GM12872 (cell line): ENCODE measurements around the gene SDSL.

Source experiments
- TF ChIP-seq, protein P1 (sequence below): IDR thresholded peaks from 3 replicates; pipeline ENCODE4 v1.5.1; 2011; ENCODE audit warnings: low read depth, mild to moderate bottlenecking, low read length, moderate library complexity; ENCODE audit not compliant: insufficient read depth

Gene SDSL

GRCh38 chr12:113437729-113438100 is 15.5 kb downstream of the SDSL start:
- TF ChIP-seq, protein P1, sequence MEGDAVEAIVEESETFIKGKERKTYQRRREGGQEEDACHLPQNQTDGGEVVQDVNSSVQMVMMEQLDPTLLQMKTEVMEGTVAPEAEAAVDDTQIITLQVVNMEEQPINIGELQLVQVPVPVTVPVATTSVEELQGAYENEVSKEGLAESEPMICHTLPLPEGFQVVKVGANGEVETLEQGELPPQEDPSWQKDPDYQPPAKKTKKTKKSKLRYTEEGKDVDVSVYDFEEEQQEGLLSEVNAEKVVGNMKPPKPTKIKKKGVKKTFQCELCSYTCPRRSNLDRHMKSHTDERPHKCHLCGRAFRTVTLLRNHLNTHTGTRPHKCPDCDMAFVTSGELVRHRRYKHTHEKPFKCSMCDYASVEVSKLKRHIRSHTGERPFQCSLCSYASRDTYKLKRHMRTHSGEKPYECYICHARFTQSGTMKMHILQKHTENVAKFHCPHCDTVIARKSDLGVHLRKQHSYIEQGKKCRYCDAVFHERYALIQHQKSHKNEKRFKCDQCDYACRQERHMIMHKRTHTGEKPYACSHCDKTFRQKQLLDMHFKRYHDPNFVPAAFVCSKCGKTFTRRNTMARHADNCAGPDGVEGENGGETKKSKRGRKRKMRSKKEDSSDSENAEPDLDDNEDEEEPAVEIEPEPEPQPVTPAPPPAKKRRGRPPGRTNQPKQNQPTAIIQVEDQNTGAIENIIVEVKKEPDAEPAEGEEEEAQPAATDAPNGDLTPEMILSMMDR = no peak

DNA sequence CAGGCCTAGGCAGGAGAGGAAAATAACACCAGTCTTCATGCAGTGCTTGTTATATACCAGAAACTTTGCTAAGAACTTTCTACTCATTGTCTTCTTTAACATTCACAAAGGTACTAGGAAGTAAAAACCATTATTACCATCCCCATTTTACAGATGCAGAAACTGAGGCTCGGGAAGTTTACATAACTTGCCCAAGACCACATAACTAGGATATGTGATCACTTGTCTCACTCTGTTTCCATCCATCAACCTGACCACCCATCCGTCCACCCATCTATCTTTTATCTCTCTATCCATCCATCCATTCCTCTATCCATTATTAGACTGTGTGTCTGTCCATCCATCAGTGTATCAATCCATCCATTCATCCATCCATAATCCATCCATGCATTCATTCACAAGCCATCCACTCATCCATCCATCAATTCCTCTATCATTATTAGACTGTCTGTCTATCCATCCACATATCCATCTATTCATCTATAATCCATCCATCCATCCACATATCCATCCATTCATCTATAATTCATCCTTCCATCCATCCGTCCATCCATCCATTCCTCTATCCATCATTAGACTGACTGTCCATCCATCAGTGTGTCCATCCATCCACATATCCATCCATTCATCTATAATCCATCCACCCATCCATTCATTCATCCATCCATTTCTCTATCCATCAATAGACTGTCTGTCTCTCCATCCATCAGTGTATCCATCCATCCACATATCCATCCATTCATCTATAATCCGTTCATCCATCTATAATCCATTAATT is 16.5 kb downstream of the SDSL start:
- TF ChIP-seq, protein P1 = 0 out of 3 replicates have a peak, but pooled peaks have one; percentile 1

DNA sequence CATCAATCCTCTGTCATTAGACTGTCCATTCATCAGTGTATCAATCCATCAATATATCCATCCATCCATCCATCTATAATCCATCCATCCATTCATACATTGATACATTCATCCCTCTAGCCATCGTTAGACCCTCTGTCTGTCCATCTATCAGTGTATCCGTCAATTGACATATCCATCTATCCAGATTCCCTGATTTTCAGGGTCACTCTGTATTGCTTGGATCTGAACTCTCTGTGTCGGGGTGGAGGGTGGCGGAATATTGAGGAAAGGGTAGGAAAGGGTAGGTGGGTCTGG is 17.1 kb downstream of the SDSL start:
- TF ChIP-seq, protein P1 = no peak

DNA sequence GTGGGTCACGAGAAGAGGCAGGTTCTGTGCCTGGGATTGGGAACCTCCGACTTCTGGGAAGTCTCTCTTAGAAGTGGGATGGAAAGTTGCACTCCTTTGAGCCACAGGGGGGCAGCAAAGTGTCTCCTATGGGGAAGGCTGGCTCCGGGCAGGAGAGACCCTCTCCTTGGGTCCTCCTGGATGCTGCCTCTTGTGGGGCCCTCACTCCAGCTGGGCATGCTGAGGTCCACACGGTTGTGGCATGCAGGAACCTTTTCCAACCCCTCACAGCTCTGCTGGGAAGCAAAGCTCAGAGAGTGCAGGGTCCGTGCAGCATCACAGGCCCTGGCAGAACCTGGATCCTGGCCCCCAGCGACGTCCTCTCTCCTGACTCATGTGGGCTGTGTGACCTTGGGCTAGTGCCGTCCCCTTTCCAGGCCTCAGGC is 17.4 kb downstream of the SDSL start:
- TF ChIP-seq, protein P1 = peak; percentile 78

DNA sequence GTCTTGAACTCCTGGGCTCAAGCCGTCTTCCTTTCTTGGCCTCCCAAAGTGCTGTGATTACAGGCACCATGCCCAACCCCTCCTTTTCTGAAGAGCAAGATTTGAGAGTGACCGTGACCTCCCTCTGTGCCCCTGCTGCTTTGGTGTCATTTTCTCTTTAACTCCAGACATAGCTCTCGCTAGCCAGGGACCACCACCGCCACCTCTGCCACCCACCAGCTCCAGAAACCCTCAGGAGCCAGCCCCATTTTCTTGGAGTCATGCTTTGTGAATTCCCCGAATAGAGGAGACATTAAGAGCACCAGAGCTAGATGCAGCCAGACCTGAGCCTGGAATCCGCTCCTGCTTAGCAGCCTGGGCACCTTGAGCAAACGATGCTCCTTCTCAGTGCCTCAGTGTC is 18.2 kb downstream of the SDSL start:
- TF ChIP-seq, protein P1 = no peak

DNA sequence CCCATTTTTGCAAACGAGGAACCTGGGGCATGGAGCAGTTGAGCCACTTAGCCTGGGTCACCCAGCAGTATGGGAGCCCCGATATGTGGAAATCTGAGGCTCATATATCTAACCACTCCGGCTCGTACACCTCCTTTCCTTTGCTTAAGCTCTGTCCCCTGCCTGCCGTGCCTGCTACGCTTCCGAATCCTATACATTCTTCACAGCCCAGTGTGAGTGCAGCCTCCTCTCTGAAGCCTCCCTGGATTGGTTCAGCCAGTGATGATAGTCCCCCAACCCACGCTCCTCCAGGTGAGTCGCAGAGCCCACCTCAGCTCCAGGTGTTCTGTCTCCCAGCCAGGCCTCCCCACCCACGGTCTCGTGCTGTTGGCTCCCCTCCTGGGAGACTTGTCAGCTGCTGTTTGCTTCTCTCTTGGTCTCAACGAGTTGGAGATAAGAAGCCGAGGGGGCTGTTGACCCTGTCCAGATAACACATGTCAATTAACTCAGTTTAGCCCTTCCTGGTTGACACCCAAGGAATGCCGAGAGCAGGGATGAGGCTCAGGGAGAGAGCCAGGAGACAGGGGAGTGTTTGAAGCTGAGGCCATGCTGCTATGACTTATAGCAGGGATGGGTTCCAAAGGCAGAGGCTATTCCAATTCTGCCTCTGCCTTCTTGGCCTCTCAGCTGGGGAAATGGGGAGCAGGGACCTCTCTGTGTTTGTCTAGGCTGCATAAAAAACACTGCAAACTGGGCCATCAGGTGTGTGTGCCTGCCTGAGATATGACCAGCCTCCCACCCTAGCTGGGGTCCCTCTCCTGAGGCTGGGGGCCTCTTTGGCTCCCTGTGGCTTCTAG is 19.0 kb downstream of the SDSL start:
- TF ChIP-seq, protein P1 = no peak

DNA sequence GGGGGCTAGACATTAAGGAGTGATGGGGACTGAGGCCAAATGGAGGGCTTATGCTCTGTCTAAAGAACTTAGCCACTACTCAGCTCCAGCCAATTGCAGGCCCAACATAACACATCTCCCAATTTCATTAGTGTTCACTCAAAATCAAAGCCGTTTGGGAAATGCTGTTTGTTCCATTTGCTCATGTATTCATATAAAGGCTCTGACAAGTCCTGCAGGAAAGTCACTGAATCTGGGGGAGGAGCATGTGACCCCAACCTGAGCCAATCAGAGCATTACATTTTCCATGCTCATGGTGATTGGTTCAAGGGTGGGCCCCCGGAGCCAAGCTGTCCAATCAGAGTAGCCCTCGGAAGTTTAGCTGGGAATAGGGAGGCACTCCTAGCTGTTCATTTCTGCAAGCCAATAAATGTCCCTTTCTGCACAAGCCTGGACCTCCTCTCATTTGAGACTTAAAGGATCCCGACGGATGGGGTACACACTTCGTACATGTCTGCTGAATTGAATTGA is 20.9 kb downstream of the SDSL start:
- TF ChIP-seq, protein P1 = no peak
